KMS-11 (cell line): ENCODE data around the gene GULP1.
A peak's percentile ranks its signal among the peaks of the same experiment; 100 is the strongest.
"Not testable (repeated sequence)": the region's sequence is repeated elsewhere in the genome, so short reads cannot be mapped to it uniquely, and the experiment has no call there.

Source experiments
- H2AFZ ChIP-seq: fragments of 200-600 bp; sonication (generic); 2 replicates; pipeline ENCODE4 v1.6.1; 2016; ENCODE audit warnings: antibody characterized with exemption, mixed run types, low read depth
- H3K27ac ChIP-seq: fragments of 200-600 bp; sonication (generic); 2 replicates; pipeline ENCODE4 v1.6.1; 2016; ENCODE audit warnings: mild to moderate bottlenecking, mixed run types
- H3K27me3 ChIP-seq: fragments of 200-600 bp; sonication (generic); 2 replicates; pipeline ENCODE4 v1.6.1; 2017; ENCODE audit warnings: mild to moderate bottlenecking, low read depth, mixed run types, moderate library complexity; ENCODE audit not compliant: insufficient read depth
- H3K36me3 ChIP-seq: fragments of 200-600 bp; sonication (generic); 2 replicates; pipeline ENCODE4 v1.6.1; 2017; ENCODE audit warnings: mild to moderate bottlenecking, mixed run types; ENCODE audit not compliant: insufficient read depth
- H3K4me1 ChIP-seq: fragments of 200-600 bp; sonication (generic); 2 replicates; pipeline ENCODE4 v1.6.1; 2016; ENCODE audit warnings: mild to moderate bottlenecking, low read depth, mixed run types; ENCODE audit not compliant: poor library complexity, severe bottlenecking
- H3K4me2 ChIP-seq: fragments of 200-600 bp; sonication (generic); 2 replicates; pipeline ENCODE4 v1.7.0; 2016; ENCODE audit warnings: mild to moderate bottlenecking, mixed run types
- H3K4me3 ChIP-seq: fragments of 200-600 bp; sonication (generic); IDR thresholded peaks from 2 replicates; pipeline ENCODE4 v1.6.1; 2017; ENCODE audit warnings: low read depth, low read length, mixed read lengths; ENCODE audit not compliant: insufficient read depth
- H3K79me2 ChIP-seq: fragments of 200-600 bp; sonication (generic); 2 replicates; pipeline ENCODE4 v1.6.1; 2016; ENCODE audit warnings: low read depth, mixed run types; ENCODE audit not compliant: insufficient read depth
- H3K9ac ChIP-seq: fragments of 200-600 bp; sonication (generic); 2 replicates; pipeline ENCODE4 v1.6.1; 2016; ENCODE audit warnings: mild to moderate bottlenecking, mixed run types
- H4K20me1 ChIP-seq: fragments of 200-600 bp; sonication (generic); 2 replicates; pipeline ENCODE4 v1.6.1; 2016; ENCODE audit warnings: mild to moderate bottlenecking, mixed run types; ENCODE audit not compliant: insufficient read depth
- TF ChIP-seq, protein P1 (sequence below): fragments of 200-600 bp; sonication (generic); conservative IDR thresholded peaks from 2 replicates; pipeline ENCODE4 v1.6.1; 2017; ENCODE audit warnings: low read depth, mild to moderate bottlenecking, antibody characterized with exemption, low read length, moderate library complexity, mixed read lengths

Gene GULP1

DNA sequence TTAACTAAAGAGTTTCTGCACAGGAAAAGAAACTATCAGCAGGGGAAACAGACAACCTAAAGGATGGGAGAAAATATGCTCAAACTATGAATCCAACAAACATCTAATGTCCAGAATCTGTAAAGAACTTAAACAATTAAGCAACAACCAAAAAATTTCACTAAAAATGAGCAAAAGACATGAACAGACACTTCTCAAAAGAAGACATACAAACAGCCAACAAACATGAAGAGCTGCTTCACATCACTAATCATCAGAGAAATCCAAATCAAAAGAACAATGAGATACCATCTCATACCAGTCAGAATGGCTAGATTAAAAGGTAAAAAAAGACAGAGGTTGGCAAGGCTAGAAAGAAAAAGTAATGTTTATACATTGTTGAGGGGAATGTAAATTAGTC, 8.8 kb upstream of the GULP1 start:
- Histone ChIP-seq H3K9ac (no peak overlapping the region), H3K4me3 (no peak overlapping the region), H3K27ac (no peak overlapping the region), H3K4me1 (no peaks in the 10 kb centered on the region), H3K27me3 (no peaks in the 10 kb centered on the region), H3K79me2 (no peaks in the 10 kb centered on the region), H2AFZ (no peak overlapping the region), H3K4me2 (no peak overlapping the region), H3K36me3 (no peaks in the 10 kb centered on the region), H4K20me1 (no peaks in the 10 kb centered on the region)
- TF ChIP-seq, protein P1, sequence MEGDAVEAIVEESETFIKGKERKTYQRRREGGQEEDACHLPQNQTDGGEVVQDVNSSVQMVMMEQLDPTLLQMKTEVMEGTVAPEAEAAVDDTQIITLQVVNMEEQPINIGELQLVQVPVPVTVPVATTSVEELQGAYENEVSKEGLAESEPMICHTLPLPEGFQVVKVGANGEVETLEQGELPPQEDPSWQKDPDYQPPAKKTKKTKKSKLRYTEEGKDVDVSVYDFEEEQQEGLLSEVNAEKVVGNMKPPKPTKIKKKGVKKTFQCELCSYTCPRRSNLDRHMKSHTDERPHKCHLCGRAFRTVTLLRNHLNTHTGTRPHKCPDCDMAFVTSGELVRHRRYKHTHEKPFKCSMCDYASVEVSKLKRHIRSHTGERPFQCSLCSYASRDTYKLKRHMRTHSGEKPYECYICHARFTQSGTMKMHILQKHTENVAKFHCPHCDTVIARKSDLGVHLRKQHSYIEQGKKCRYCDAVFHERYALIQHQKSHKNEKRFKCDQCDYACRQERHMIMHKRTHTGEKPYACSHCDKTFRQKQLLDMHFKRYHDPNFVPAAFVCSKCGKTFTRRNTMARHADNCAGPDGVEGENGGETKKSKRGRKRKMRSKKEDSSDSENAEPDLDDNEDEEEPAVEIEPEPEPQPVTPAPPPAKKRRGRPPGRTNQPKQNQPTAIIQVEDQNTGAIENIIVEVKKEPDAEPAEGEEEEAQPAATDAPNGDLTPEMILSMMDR = no peak

GRCh38 chr2:188284251-188284650, 7.4 kb upstream of the GULP1 start:
- not testable (repeated sequence) for H4K20me1 ChIP-seq, H3K27ac ChIP-seq, H3K4me3 ChIP-seq, H3K79me2 ChIP-seq, H3K4me2 ChIP-seq, H3K9ac ChIP-seq, H3K27me3 ChIP-seq, H3K36me3 ChIP-seq, H3K4me1 ChIP-seq, H2AFZ ChIP-seq

DNA sequence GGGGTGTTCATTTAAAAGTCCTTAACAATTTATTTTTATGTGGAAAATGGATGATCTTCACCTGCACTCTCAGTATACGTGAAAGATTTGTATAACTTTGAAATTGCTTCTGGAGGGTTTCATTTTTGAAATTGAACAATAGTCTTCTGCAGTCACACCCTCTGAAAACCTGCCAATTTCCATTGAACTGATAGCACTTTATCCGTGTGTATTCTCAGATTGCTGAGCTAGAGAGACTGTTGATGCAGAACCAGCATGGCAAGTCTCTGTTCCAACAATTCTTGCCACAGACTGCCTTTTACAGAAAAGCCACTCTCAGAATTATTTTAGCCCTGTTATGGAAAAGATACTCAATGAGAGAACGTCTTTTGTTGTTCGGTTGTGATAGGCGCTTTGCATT, 6.6 kb upstream of the GULP1 start:
- H3K27me3 ChIP-seq = no peaks in the 10 kb centered on the region
- H2AFZ ChIP-seq = no peak overlapping the region
- TF ChIP-seq, protein P1 = no peak
- no peak overlapping the region for H3K27ac ChIP-seq
- no peaks in the 10 kb centered on the region for H3K36me3 ChIP-seq
- H3K4me3 ChIP-seq = no peak overlapping the region
- no peak overlapping the region for H3K4me2 ChIP-seq
- no peak overlapping the region for H3K9ac ChIP-seq
- H3K4me1 ChIP-seq = no peaks in the 10 kb centered on the region
- no peaks in the 10 kb centered on the region for H4K20me1 ChIP-seq
- H3K79me2 ChIP-seq = no peaks in the 10 kb centered on the region

DNA sequence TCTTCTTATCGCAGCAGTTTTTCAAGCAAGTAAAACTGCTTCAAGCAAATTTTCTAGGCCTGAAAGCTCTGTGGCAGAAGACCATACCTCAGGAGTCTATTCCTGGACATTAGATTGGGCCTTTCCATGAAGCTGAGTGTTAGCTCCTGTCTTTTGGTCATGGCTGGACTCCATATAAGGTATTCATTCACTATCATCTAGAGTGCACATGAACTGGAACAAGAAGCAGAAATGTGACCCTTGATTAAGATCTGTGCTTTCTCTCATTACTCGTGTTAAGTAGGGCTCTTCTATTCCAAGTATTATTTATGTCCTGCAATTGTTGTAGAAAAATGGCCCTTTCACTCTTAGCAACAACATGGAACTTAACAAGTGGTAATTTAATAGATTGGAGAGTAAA, 5.9 kb upstream of the GULP1 start:
- H3K27me3 ChIP-seq = no peaks in the 10 kb centered on the region
- no peaks in the 10 kb centered on the region for H3K36me3 ChIP-seq
- H3K27ac ChIP-seq = no peak overlapping the region
- H3K4me1 ChIP-seq = peaks cover 5% of the 10 kb centered on the region
- no peak overlapping the region for H3K4me2 ChIP-seq
- no peak overlapping the region for H3K9ac ChIP-seq
- no peak overlapping the region for H2AFZ ChIP-seq
- no peaks in the 10 kb centered on the region for H4K20me1 ChIP-seq
- no peaks in the 10 kb centered on the region for H3K79me2 ChIP-seq
- TF ChIP-seq, protein P1 = no peak
- no peak overlapping the region for H3K4me3 ChIP-seq

DNA sequence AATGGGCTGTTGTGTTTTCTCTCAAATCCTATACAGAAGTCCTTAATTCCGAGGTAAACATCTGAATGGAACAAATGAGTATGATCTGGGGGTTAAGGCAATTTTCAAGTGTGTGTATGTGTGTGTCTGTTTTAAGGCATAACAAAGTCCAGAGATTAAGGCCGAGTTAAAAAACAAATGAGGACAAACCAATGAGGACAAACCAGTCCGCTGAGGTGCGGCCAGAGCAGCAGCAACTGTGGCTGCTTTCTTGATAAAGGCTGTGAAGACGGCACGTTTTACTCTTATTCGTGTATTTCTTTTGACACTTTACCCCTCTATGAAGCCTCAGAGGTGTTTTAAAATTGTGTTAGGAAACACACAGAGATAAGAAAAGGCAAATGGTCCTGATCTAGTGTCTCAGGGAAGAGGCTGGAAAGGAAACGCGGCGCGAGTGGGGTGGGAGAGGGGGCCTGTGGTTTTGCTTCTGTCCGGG, 495 bp upstream of the GULP1 start:
- peak overlapping the region; percentile 83 for H2AFZ ChIP-seq
- H3K27me3 ChIP-seq = no peaks in the 10 kb centered on the region
- no peaks in the 10 kb centered on the region for H4K20me1 ChIP-seq
- peak overlapping the region; percentile 64 for H3K4me3 ChIP-seq
- H3K27ac ChIP-seq = peak overlapping the region; percentile 32; the same call in 1 of the 2 replicates
- H3K4me1 ChIP-seq = peaks cover 9% of the 10 kb centered on the region
- H3K9ac ChIP-seq = peak overlapping the region; percentile 55; the same call in 1 of the 2 replicates
- no peaks in the 10 kb centered on the region for H3K36me3 ChIP-seq
- peaks cover 7% of the 10 kb centered on the region; the same call in 1 of the 2 replicates for H3K79me2 ChIP-seq
- TF ChIP-seq, protein P1 = no peak
- peak overlapping the region; percentile 41 for H3K4me2 ChIP-seq
